ENCODE measurements around the gene SHMT2. TPM values are rescaled to one million over a fixed set of nuclear protein-coding genes. Genes with fewer than 3 reads are reported as not detected.

Gene SHMT2
- total and polyA plus RNA-seq, 9 of the 15 experiments (the other 6 are each of a cell fraction or from before 2014, with no cell fraction given): 46.1 to 319 (median 115) TPM

- H3K9me1 ChIP-seq (ENCODE audit: control insufficient read depth, insufficient read depth, low read length): peaks cover 9% of the 10 kb centered on the region
- peak overlapping the region; percentile 42; the same call in 1 of the 3 replicates for H3K27ac ChIP-seq (ENCODE audit: extremely low read depth, low read depth, low read length)
- no peak overlapping the region for H3K4me2 ChIP-seq (ENCODE audit: insufficient read depth, low read length)
- in situ Hi-C loops (cut with MboI): no loop called here
- H3K9ac ChIP-seq (ENCODE audit: insufficient read depth in 1 of 2, low read depth in 2 of 2, low read length in 2 of 2): peak overlapping the region in 1 of 2 experiments; percentile 19; a peak in 1 of 4 replicates
- 83% methylated on average over 15 of the region's 15 CpGs for WGBS (ENCODE audit: insufficient coverage, low coverage, missing lambda C conversion rate)
- H4K20me1 ChIP-seq (replicated peaks; ENCODE audit: control insufficient read depth, insufficient read depth, low read length): peaks cover 17% of the 10 kb centered on the region
- H3K9me3 ChIP-seq (replicated peaks; ENCODE audit: control insufficient read depth, insufficient read depth, low read depth, low read length): no peaks in the 10 kb centered on the region
- H2AFZ ChIP-seq (ENCODE audit: low read depth, low read length): no peak overlapping the region
- peaks cover 40 to 71% of the 10 kb centered on the region in 2 experiments for H3K4me1 ChIP-seq (replicated peaks in 1 of 2; ENCODE audit: control insufficient read depth in 2 of 2, insufficient read depth in 2 of 2, low read length in 2 of 2)
- no peak for FAIRE-seq
- DNase-seq (ENCODE audit: extremely low read depth in 1 of 4, low spot score in 3 of 4): no peak
- CTCF ChIA-PET (ENCODE audit: low intra/inter-chr PET ratio): no interaction called here
- no peak for ATAC-seq
- no peak overlapping the region for H3K4me3 ChIP-seq
- peaks cover 28% of the 10 kb centered on the region for H3K79me2 ChIP-seq (ENCODE audit: control insufficient read depth, insufficient read depth, low read length)
- peaks cover 53% of the 10 kb centered on the region; the same call in 2 of the 3 replicates for H3K36me3 ChIP-seq (ENCODE audit: control insufficient read depth, insufficient read depth, low read length)
- BruUV-seq (replicated peaks): no TSS peak
- POLR2A ChIA-PET: interaction anchor here (0.6 to 1.2 kb wide), 6 partner anchors 8 to 858 kb away, joined by 3 to 5 read pairs (median 3); no protein-coding TSS in a partner anchor
- H3K27me3 ChIP-seq (ENCODE audit: control insufficient read depth in 2 of 2, insufficient read depth in 2 of 2, low read length in 2 of 2): no peaks in the 10 kb centered on the region
- intact Hi-C loops (cut with micrococcal nuclease): no loop called here
- TF ChIP-seq HDAC8 (tag; IDR thresholded peaks at IDR 0.05): no peak
- TF ChIP-seq RBFOX2 (IDR thresholded peaks at IDR 0.05; ENCODE audit: low read depth, low read length): peak; percentile 63
- TF ChIP-seq ERF (CRISPR knock-in tag; IDR thresholded peaks at IDR 0.05): no peak
- peak; percentile 53 for TF ChIP-seq POLR2G (IDR thresholded peaks at IDR 0.05; ENCODE audit: low read depth, low read length)
- peak; percentile 29; the same call in 1 of the 2 replicates for TF ChIP-seq NFIC (IDR thresholded peaks at IDR 0.05)
- no peak for TF ChIP-seq ZNF76 (CRISPR knock-in tag; IDR thresholded peaks at IDR 0.05; ENCODE audit: borderline replicate concordance)
- no peak for TF ChIP-seq NEUROD1 (IDR thresholded peaks at IDR 0.05; ENCODE audit: borderline replicate concordance, low read depth, low read length, partially characterized antibody)
- no peak for TF ChIP-seq SREBF1 (IDR thresholded peaks at IDR 0.05; ENCODE audit: borderline replicate concordance, low read depth, low read length)
- no peak for TF ChIP-seq CEBPZ (IDR thresholded peaks at IDR 0.05; ENCODE audit: borderline replicate concordance, low read depth, low read length)
- TF ChIP-seq NBN (IDR thresholded peaks at IDR 0.05; ENCODE audit: low read depth): no peak
- TF ChIP-seq, protein P1, sequence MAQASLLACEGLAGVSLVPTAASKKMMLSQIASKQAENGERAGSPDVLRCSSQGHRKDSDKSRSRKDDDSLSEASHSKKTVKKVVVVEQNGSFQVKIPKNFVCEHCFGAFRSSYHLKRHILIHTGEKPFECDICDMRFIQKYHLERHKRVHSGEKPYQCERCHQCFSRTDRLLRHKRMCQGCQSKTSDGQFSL (CRISPR knock-in tag; IDR thresholded peaks at IDR 0.05): peak; percentile 50; the same call in 1 of the 2 replicates
- TF ChIP-seq, protein P1 (tag; IDR thresholded peaks at IDR 0.05): no peak
- TF ChIP-seq EP400 (IDR thresholded peaks at IDR 0.05): no peak
- TF ChIP-seq ZNF449 (CRISPR knock-in tag; IDR thresholded peaks at IDR 0.05): no peak
These were observed 4.1 kb downstream of the SHMT2 start for GRCh38 chr12:57233357-57234232.

All from K562 (cell line).